Neural crest cell (in vitro differentiated cells): Measurements from ENCODE around the gene PREX1. TPM values are rescaled to one million over a fixed set of nuclear protein-coding genes. Genes with fewer than 3 reads are reported as not detected.

ENCODE experiments used
- DNase-seq: peaks from one replicate; pipeline ENCODE4 v3.0.0; 2021; ENCODE audit warnings: low read depth, mixed read lengths, low spot score
- H3K27ac Mint-ChIP-seq: one replicate; pipeline ENCODE4 v1.8.0; 2021; ENCODE audit warnings: mild to moderate bottlenecking, mixed read lengths; ENCODE audit not compliant: unreplicated experiment
- H3K27me3 Mint-ChIP-seq: 2 replicates; pipeline ENCODE4 v1.8.0; 2021; ENCODE audit warnings: low read depth, mild to moderate bottlenecking, mixed read lengths
- H3K36me3 Mint-ChIP-seq: 2 replicates; pipeline ENCODE4 v1.8.0; 2021; ENCODE audit warnings: low read depth, mild to moderate bottlenecking, mixed read lengths
- H3K4me1 Mint-ChIP-seq: 2 replicates; pipeline ENCODE4 v1.8.0; 2021; ENCODE audit warnings: mixed read lengths
- H3K4me3 Mint-ChIP-seq: one replicate; pipeline ENCODE4 v1.8.0; 2021; ENCODE audit warnings: mild to moderate bottlenecking, mixed read lengths
- H3K9me3 Mint-ChIP-seq: 2 replicates; pipeline ENCODE4 v1.8.0; 2021; ENCODE audit warnings: mixed read lengths
- total RNA-seq: library from RNA; stranded (reverse); gene quantifications from 2 replicates; pipeline ENCODE4 v1.2.1, GENCODE V29; 2021
- TF ChIP-seq, protein P1 (sequence below): fragments of 200-600 bp; sonication (generic); conservative IDR thresholded peaks from 2 replicates; pipeline ENCODE4 v1.5.0; 2021; ENCODE audit warnings: antibody characterized with exemption, mild to moderate bottlenecking

PREX1 gene
- total RNA-seq, 1 donor from 2014 or later, result 72.4 TPM

DNA sequence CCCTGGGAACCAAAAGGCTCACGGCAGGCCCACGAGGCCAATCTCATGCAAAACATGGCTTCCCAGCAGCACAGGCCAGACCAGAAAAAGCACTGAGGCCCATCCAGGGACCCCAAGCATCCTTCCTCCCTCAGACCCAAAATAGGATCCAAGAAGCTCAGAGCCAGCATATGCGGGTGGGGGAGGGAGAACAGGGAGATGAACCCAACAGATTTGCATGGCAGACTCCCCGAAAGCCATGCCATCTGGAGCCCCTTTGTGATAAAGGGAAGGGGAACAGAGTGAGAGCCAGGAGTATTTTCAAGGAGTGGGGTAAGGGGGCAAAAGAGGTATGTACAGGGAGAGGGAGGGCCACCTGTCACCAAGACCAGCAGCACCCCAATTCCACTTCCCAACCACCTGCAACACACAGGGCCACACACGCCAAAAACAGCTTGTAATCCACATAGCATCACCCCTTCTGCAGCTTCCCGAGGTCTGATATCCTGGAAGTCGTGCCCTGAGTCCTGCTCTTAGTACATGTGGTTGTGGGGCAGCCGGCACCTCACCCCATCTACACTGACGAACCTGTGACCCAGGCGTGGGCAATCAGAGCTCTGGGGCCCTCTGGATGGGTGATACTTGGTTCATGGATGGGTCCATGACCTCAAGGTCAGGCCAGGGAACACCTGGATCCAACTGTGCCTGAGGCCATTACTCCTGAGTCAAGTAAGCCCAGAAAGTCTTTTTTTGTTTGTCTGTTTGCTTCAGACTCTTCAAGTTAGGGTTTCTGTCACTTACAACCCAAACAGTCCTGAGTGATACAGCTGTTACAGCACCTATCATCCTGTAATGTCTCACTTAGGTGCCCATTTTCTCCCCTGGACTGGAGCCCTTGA lies 24.4 kb downstream of the PREX1 start:
- Mint-ChIP-seq H3K4me3 (no peak overlapping the region), H3K9me3 (peaks cover 3% of the 10 kb centered on the region), H3K36me3 (peaks cover 27% of the 10 kb centered on the region), H3K27me3 (no peaks in the 10 kb centered on the region), H3K4me1 (peaks cover 69% of the 10 kb centered on the region), H3K27ac (no peak overlapping the region)
- DNase-seq, result no peak
- TF ChIP-seq, protein P1, sequence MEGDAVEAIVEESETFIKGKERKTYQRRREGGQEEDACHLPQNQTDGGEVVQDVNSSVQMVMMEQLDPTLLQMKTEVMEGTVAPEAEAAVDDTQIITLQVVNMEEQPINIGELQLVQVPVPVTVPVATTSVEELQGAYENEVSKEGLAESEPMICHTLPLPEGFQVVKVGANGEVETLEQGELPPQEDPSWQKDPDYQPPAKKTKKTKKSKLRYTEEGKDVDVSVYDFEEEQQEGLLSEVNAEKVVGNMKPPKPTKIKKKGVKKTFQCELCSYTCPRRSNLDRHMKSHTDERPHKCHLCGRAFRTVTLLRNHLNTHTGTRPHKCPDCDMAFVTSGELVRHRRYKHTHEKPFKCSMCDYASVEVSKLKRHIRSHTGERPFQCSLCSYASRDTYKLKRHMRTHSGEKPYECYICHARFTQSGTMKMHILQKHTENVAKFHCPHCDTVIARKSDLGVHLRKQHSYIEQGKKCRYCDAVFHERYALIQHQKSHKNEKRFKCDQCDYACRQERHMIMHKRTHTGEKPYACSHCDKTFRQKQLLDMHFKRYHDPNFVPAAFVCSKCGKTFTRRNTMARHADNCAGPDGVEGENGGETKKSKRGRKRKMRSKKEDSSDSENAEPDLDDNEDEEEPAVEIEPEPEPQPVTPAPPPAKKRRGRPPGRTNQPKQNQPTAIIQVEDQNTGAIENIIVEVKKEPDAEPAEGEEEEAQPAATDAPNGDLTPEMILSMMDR, result no peak

DNA sequence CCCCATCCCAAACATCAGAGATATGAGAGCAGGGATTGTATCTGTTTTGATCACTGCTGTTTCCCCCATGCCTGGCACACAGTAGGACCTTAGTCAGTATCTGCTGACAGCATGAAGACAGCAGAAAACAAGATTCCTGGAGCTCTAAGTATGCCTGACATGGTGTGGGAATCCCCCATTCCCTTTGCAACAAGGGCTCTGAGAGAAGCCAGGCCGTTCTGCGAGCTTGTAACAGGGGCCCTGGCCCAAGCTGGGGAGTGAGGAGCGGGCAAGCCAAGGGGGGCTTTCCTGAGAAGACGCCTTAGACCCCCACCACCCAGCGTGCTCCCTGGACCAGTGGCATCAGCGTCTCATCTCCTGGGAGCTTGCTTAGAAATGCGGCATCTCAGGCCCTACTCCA lies 25.2 kb downstream of the PREX1 start:
- H3K9me3 Mint-ChIP-seq, result peaks cover 3% of the 10 kb centered on the region
- peaks cover 69% of the 10 kb centered on the region for H3K4me1 Mint-ChIP-seq

DNA sequence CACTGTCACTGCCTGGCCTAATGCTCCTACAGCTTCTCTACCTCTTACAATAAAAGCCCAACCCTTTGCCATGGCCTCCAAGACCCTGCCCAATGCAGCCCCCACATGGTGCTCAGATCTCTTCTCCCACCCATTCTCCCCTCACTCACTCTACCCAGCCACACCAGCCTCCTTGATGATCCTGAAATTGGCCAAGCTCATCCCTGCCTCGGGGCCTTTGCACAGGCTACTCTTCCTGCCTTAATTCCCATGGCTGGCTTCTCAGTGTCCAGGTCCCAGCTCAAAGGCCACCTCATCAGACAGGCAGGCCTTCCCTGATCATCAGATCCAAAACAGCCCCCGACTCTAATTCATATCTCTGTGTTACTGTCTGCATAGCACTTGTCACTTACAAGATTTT lies 25.6 kb downstream of the PREX1 start:
- peaks cover 69% of the 10 kb centered on the region for H3K4me1 Mint-ChIP-seq
- no peaks in the 10 kb centered on the region for H3K27me3 Mint-ChIP-seq
- H3K4me3 Mint-ChIP-seq, result peak overlapping the region; percentile 14
- TF ChIP-seq, protein P1, result no peak
- peaks cover 21% of the 10 kb centered on the region for H3K36me3 Mint-ChIP-seq
- no peak overlapping the region for H3K27ac Mint-ChIP-seq
- peaks cover 2% of the 10 kb centered on the region for H3K9me3 Mint-ChIP-seq
- DNase-seq, result no peak

More for the DNA sequence above, 25.2 kb downstream of the PREX1 start:
- H3K27ac Mint-ChIP-seq, result no peak overlapping the region
- TF ChIP-seq, protein P1, result no peak
- peaks cover 25% of the 10 kb centered on the region for H3K36me3 Mint-ChIP-seq
- no peaks in the 10 kb centered on the region for H3K27me3 Mint-ChIP-seq
- no peak overlapping the region for H3K4me3 Mint-ChIP-seq
- DNase-seq, result no peak

DNA sequence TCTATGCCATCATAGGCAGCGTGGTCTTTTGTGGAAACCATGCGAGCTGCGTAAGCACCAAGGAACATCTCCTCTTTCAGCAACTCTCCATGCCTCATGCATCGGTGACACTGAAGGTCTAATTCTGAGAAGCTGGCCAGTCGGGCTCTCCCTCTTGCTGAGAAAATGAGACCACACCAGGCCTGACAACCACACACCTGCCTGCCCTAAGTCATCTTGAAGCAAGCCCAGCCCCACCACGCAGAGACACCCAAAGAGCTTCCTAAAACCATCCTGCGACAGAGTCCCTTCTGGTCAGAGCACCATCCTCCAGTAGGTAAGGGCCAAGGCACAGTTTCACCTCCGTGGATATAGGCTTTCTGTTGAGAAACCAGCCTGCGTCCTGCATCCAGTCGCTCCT lies 26.6 kb downstream of the PREX1 start:
- TF ChIP-seq, protein P1, result no peak
- no peaks in the 10 kb centered on the region for H3K9me3 Mint-ChIP-seq
- peaks cover 71% of the 10 kb centered on the region for H3K4me1 Mint-ChIP-seq
- no peaks in the 10 kb centered on the region for H3K27me3 Mint-ChIP-seq
- H3K4me3 Mint-ChIP-seq, result no peak overlapping the region
- DNase-seq, result no peak
- H3K27ac Mint-ChIP-seq, result no peak overlapping the region
- H3K36me3 Mint-ChIP-seq, result peaks cover 11% of the 10 kb centered on the region

DNA sequence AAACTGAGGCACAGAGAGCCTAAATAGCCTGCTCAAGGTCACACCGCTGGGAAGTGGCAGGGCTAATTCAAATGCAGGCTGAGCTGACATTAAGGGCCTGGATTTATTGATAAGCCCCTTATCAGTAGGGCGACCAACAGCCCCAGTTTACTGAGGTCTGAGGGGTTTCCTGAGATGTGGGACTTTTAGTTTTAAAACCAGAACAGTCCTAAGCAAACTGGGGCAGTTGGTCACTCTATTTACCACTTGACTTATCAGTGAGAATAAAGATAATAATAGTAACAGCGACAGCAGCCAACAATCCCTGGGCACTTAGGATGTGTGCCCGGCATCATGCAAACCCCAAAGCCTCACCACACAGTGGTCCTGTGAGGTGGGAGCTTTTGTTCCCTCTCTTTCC lies 27.6 kb downstream of the PREX1 start:
- peaks cover 11% of the 10 kb centered on the region for H3K36me3 Mint-ChIP-seq
- no peaks in the 10 kb centered on the region for H3K9me3 Mint-ChIP-seq
- peak overlapping the region; percentile 79 for H3K27ac Mint-ChIP-seq
- no peak overlapping the region for H3K4me3 Mint-ChIP-seq
- no peak for DNase-seq
- no peaks in the 10 kb centered on the region for H3K27me3 Mint-ChIP-seq
- peaks cover 78% of the 10 kb centered on the region for H3K4me1 Mint-ChIP-seq
- TF ChIP-seq, protein P1, result no peak
